Myocyte (in vitro differentiated cells): ENCODE data around the gene GTSE1. TPM values are rescaled to one million over a fixed set of nuclear protein-coding genes. Genes with fewer than 3 reads are reported as not detected.

Experiments used
- DNase-seq: peaks from one replicate; pipeline ENCODE4 v3.0.0-alpha.2; 2012; ENCODE audit warnings: low read depth
- total RNA-seq: library from RNA; depleted of rRNA; stranded (reverse); fragments of >200 nt; gene quantifications from 2 replicates; pipeline ENCODE4 v1.2.3, GENCODE V29; 2014

GTSE1 gene
- total RNA-seq, 1 donor from 2014 or later: 0.35 TPM

DNA sequence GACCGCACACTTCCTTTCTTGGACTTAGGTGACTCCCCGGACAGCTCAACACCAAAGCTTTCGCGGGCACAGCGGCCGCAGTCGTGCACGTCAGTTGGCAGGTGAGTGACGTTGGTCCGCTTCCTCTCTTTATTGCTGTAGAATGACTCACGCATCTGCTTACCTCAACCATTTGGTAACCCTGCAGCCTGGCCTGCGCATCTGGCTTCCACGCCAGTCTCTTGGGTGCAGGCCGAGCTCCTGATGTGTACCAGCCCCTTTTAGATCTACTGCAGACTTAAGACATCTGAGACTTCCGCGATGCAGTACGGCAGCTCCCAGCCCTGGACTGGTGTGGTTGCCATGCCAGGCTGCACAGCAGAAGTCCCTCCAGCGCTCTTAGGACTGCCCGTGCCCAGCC lies 26.5 kb downstream of the GTSE1 start:
- no peak for DNase-seq

DNA sequence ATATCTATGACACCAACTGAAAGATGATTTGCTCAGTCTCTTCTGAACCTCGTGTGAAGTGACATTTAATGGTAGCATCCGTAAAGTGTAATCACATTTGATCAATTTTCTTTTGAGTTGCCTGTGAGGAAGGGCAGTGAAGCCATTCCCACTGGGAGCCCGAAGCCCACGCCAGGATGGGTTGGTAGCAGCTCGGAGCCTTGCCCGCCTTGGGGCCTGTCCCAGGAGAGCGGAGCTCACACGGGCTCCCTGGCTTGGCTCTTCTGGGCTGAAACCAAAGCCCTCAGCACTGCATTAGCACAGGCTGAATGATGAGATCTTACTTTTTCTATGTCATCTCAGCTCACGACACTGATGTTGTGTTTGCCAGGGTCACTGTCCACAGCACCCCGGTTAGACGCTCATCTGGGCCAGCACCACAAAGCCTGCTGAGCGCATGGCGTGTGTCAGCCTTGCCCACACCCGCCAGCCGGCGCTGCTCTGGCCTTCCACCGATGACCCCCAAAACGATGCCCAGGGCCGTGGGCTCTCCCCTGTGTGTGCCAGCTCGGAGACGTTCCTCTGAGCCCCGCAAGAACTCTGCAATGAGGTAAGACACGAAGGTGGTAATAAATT lies 29.5 kb downstream of the GTSE1 start:
- no peak for DNase-seq

DNA sequence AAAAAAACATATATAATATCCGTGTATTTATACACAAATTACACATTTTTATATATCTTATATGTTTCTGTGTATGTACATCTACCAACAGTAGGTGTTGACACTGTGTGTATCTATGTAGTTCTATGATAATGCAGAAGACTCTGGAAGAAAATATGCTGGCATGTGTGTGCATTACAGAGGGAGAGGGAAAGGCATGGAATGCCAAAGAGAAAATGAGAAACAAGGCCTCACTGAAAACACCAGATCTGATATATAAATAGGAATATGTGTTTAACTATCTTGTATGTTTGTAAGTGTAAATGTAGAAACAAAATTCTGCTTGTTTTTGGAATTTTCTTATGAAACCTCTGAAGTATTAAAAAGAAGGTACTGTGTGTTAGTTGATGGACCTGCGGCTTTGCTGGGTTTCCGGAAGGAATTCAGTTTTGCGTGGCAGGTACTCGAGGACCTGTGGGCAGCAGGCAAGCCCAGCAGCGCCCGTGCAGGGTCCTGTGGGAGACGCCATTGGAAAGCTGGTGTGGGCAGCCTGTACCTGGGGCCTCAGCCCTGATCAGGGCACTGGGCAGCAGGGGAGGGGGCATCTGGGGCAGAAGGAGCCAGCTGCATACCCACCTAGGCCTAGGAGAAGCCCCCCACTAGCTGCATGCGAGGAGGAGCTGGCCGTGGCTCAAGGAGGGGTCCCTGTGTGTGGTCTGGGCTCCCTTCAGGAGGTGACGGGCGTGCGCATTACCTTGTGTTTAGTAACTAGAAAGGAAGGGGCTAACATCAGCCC lies 31.2 kb downstream of the GTSE1 start:
- no peak for DNase-seq

DNA sequence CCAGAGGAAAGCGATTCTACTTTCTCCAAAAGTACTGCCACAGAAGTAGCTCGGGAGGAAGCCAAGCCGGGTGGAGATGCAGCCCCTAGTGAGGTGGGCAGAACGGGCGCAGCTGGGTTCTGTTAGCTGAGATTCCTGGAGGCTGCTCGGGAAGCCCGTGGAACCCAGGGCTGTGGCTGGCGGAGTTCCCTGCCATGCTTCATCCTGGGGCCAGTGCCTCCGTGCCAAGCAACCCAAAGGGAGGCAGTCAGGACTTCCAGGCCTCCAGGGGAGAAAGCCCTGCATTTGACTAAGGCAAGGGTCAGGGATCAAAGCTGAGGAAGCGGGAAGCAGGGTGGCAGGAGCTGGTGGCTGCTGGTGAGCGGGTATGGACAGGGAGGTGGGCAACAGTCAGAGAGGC lies 32.1 kb downstream of the GTSE1 start:
- no peak for DNase-seq

DNA sequence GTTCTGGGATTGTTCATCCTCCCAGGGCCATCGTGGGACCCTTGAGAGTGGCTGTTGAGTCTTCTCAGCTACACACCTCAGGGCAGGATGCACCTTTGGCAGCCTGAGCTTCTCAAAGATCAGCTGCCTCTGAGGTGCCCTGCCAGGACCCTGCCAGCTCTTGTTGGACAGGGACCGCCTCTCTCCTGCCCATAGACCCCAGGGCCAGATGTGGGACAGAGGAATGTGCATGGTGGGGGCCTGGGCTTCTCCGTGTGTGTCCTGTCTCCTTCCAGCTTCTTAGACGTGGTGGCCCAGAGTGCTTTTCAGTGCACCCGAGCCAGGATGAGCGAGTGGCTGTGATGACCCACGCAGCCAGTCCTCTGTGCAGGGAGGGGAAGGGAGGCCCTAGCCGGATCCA lies 32.9 kb downstream of the GTSE1 start:
- DNase-seq: no peak

DNA sequence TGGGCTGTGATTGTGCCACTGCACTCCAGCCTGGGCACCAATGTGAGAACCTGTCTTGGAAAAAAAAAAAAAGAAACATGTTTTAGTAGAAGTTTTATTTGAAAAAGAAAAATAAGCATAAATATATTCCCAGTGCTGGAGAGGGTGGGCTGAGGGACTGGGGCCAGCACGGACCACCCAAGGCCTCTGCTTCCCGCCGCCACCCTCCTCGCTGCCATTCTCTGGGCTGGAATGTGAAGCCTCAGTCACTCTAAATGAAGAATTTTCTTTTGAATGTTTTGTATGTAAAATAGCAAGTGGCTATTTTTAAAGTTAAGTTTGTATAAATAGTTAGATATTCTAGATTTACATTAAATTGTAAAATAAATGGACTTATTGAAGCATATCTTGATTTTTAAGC lies 33.8 kb downstream of the GTSE1 start:
- no peak for DNase-seq

DNA sequence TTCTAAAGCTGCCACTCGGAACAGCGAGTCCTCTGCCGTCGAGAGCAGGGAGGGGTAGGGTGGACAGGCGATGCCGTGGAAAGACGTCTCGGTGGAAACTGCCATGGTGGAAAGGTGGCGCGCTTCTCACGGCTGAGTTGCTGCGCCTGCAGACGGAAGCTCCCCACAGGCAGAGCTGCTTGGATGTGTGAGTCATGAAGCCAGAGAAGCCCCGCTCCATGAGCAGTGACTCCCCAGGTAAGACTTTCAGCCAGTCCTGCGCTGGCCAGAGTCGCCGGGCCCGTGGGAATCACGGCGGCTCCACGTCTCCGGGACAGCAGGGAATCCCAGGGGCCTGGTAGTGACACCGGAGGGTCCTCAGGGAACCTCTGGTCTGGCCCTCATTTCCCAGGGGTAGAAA lies 34.8 kb downstream of the GTSE1 start:
- no peak for DNase-seq

DNA sequence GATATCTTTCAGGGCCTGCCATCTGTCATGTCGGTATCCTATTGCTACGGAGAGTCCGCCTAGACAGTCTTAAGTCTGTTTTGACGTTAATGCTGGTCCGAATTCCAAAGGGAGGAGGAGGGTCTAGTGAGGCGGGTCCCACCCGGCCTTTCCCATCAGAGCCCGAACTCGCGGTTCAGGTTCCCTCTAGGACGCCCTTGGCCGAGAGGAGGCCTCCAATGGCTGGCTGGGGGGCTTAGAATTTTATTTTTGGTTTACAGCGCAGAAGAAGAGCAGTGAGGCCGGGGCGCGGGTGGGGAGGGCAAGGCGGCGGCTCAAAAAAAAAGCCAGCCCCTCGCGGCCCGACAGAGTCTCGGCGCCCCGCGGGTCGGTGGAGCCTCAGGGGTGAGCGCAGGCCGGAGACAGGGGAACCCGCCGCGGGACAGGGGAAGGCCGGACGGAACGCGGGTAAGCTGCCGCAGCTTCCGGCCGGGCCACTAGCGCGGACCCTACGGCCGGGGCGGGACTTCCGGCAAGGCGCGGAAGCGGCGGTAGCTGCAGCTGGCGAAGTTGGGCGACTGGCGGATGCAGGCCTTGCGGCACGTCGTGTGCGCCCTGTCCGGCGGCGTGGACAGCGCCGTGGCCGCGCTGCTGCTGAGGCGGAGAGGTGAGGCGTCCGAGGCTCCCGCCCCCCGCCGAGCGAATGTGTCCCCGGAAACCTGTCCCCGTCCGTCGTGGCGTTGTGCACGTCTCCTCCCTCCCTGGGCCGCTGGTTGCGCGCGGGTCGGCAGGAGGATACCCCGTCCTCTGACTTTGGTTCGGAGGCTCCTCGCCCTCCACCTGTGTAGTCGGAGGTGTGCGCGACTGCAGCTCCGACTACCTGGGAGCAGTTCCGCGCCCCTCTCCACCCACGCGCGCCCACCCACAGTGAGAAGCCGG lies 38.8 kb downstream of the GTSE1 start, which contains the start of gene TRMU:
Gene TRMU (plus strand): TSS at position 514 of the 918 bp plus-strand sequence. CDS start 51 bp downstream, at position 565.
- DNase-seq: peak; percentile 90

DNA sequence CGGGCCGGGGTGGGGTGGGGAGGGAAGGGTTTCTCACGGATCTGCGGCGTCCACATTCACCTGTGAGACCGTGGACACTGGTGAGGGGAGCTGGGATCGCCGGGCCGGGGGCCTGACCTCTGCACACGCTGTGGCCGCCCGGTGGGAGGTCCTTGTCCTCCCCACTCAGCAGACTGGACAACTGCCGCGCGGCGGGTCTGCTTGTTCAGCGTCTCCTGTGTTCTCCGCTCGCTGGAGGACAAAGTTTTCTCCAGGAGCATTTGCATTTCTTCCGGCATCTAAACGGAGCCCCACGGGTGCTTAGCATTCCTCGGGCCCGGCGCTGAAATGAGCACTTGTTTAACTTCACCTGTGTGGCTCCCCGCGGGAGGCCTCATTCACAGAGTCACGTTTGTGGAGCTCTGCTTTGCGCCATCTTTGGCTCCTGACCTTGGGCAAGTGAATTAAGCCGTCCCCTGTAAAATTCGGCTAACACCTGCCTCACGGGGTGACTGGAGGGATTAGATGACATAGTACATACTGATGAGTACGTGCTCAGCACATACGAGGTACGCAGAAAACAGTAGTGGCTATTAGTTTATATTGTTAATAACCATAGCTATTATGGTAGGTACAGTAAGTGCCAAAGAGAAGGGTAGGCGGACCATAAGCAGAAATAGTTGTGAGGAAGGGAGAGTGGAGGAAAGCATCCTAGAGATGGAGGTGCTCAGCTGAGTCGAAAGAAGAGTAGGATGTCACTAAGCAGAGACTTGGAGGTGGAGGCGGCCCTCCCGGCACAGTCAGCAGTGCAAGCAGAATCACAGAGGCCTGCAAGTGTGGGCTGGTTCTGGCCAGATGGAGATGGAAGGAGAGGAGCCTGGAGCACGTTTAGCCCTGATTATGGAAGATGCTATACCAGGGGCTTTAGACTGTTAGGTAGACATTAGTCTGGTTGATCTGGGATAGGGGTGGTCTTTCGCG lies 39.7 kb downstream of the GTSE1 start:
- DNase-seq: peak; percentile 27

DNA sequence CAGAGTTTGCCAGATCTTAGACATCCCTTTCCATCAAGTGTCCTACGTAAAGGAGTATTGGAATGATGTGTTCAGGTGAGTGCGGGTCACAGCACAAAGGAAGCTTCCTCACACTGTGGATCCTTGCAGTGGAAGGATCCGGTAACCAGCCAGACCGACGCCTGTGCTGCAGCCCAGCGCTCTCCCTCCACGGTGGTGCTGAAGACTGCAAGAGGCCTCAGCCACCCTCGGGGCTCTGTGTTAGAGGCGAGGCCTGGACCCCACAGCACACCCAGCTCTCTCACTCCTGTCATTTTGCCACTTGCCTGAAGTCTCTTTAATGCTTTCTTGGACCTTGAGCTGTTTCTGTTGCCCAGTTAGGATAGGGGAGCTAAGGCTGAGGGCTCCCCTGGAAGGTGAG lies 41.2 kb downstream of the GTSE1 start:
- DNase-seq: no peak

DNA sequence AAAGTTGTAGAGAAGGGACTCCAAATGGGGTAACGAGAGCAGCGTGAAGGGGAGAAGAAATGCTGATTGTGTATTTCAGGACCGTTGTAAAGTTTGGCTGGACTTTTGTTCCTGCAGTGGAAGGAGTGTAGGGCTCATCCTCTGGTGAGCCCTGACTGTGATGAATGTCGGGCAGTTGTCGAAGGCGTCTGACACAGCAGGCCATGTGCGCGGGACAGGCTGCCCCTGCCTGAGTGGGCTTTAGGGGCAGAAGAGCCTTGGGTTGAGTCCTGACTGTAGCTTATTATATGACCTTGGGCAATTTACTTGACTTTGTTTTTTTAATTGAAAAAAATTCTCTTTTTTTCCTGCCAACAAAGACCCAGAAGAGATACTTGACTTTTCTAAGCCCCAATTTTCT lies 42.0 kb downstream of the GTSE1 start:
- no peak for DNase-seq

DNA sequence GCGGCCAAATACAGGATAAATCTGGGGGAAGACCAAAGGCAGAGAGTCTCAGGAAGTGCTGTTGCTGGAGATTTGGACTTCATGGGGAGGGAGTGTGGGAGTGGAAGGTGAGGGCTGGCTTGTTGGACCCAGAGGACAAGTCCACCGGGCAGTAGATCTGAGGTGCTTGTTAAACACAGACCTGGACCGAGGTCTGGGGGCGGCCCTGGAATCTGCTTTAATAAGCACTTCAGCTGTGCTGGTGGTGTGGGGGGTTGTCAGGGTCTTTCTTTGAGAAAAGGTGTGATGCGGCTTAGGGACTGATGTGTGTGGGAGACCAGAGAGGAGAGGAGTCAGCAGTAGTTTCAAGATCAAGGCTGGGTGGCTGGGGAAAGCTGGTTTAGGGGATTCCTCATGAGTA lies 43.3 kb downstream of the GTSE1 start:
- DNase-seq: no peak

DNA sequence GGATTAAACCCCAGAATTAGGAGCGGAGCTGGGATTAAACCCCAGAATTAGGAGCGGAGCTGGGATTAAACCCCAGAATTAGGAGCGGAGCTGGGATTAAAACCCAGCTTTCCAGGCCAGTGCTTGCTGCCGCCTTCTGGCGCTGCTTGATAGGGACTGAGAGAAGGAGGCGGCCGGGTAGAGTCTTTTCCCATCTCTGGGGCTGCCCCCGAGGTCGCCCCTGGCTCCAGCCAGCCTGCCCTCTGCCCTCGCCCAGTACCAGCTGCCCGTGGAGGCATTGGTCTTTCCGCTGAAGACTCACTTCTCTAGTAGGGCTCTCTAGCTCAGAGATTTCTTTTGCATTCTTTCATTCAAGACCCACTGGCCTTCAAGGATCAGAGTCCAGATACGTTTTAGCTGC lies 44.0 kb downstream of the GTSE1 start:
- DNase-seq: no peak

DNA sequence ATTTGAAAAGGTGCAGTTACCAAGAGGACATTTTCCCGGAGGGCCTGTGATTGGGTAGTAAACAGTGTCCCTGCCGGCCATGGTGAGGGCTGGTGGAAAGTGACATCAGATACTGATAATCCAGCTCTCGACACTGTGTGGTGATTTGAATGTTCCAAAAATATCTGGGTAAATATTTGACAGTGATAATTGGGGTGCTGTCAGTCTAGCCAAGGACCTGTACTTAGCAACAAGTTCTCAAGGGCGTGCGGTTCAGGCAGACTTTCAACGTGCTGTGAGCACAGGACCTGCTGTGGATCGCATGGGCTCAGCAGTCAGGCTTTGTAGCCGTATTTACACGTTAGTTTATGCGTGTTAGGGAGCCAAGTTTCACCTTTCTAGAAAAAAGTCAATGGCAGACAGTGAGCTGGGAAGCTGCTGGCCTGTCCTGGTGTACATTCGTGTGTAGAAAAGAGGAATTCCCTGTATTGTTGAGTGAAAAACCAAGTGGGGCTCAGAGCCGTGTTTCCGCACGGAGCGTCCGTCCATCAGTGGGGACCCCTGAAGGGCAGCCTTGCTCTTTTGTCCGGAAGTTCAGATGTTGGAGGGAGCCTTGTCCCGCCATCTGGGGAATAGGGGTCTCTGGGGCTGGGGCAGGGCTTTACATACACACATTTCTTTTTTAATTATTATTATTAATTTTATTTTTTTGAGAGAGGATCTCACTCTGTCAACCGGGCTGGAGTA lies 50.2 kb downstream of the GTSE1 start:
- DNase-seq: no peak

DNA sequence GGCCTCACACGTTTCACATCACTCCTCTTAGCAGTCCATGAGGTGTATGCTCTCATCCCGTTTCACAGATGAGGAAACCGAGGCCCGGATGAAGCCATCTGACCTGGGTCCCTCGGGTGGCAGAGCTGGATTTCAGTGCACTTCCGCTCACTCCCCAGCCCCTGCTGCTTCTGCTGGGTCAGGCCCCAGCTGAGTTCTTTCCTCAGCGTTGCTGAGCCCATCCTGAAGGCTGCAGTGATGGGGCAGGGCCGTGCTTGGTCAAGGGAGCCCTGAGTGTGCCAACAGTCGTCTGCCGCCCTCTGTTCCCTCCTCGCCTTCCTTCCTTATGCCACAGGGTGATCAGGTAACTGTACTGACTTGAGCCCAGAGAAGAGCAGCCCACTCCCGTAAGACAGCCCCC lies 51.0 kb downstream of the GTSE1 start:
- DNase-seq: no peak

DNA sequence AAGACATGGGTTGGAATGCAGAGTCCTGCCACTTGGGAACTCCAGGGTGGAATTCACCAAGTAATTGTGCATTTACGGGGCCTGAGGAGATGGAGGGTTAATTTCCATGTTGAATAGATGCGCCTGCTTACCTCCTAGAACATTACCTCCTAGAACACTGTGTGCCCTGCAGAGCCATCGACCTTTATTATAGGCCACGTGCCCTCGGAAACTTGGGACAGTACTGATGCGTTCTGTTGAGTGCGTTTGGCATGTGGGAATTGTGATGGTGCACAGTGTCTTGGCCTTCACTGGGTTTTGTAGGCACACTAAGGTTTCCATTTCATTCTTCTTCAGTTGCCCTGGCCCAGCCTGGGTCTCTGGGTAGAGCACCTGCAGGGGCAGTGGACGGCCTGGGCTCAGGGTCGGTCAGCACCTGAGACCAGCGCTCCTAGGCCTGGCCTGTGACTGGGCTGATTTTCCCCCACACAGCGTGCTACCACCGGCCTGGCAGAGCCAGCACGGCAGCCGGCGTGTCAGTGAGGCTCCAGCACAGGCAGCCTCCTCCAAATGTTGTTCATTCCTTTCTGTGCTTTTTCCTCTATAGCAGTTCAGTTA lies 51.5 kb downstream of the GTSE1 start:
- no peak for DNase-seq

DNA sequence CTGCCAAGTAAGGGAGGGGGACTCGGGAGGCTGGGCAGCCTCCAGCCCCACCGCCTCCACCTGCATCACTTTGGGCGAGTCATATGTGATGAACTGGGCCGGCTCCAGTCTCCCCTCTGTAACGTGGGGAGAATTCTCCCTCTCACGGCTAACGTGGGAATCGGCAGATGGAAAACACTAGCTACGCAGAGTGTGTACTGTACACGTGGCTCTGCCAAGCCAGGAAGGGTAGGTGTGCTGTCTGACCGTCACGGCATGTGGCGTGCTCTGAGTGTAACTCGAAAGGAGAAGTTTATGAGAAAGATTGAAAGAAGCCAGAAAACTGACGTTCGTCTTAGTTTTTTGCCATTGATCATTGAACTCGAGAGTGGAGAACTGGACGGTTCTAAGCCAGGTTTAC lies 52.6 kb downstream of the GTSE1 start:
- DNase-seq: no peak

DNA sequence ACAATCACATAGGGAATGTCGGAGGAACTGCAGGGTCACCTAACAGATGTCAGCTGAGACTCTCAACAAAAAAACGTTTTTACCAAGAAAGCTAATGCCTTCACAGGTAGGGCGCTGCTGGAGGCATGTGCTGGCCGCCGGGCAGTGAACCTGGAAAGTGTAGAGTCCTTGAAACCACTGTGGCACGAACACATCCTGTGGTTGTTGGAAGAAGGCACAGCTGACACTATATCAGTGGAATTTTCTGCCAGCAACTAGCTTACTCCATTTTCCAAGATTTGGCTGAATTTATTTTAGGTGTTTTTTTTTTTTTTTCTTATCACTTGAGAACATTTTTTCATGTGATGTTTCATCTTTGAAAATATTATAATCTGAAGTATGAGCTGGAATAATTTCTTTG lies 53.0 kb downstream of the GTSE1 start:
- no peak for DNase-seq

DNA sequence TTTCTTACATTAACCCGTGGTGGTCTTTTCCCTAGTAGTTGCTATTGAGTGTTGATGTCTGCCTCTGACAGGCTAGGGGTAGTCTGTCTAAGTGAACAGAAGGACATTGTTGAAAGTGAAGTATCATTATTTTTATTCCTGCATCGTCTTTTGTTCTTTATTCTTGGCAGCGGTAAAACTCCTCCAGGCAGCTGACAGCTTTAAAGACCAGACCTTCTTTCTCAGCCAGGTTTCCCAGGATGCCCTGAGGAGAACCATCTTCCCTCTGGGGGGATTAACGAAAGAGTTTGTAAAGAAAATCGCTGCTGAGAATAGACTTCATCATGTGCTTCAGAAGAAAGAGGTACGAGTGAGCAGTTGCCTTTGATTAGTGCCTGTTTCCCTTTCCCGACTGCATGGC lies 53.5 kb downstream of the GTSE1 start:
- DNase-seq: no peak

DNA sequence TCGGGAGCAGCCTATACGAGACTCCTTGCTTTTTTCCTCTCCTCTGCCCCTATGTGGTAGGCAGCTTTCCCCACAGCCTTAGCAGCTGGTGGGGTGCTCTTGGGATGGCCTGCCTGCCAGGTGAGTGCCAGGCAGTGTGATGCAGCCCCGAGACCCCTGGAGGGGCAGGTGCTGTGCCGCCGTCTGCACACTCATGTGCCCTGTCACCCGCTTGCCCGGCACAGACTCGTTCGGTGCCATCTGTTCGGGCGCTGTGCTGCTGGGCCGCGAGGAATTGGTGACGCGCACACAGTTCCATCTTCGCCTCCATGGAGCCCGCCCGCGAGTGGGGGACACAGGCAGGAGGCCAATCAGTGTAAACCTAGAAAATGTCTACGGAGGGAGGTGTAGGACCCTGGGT lies 54.0 kb downstream of the GTSE1 start:
- no peak for DNase-seq
